Retinal pigment epithelial cell (primary cell): ENCODE measurements around the gene SLC46A3.

Experiments used
- DNase-seq: peaks from one replicate; pipeline ENCODE4 v3.0.0-alpha.2; 2010; ENCODE audit warnings: low read depth
- H3K4me3 ChIP-seq: 2 replicates; pipeline ENCODE4 v1.5.1; 2011; ENCODE audit warnings: mild to moderate bottlenecking, low read length, control low read depth, moderate library complexity
- CTCF ChIP-seq: conservative IDR thresholded peaks from 2 replicates; pipeline ENCODE4 v1.5.1; 2011; ENCODE audit warnings: low read depth, low read length, control low read depth, inconsistent platforms

The SLC46A3 gene

DNA sequence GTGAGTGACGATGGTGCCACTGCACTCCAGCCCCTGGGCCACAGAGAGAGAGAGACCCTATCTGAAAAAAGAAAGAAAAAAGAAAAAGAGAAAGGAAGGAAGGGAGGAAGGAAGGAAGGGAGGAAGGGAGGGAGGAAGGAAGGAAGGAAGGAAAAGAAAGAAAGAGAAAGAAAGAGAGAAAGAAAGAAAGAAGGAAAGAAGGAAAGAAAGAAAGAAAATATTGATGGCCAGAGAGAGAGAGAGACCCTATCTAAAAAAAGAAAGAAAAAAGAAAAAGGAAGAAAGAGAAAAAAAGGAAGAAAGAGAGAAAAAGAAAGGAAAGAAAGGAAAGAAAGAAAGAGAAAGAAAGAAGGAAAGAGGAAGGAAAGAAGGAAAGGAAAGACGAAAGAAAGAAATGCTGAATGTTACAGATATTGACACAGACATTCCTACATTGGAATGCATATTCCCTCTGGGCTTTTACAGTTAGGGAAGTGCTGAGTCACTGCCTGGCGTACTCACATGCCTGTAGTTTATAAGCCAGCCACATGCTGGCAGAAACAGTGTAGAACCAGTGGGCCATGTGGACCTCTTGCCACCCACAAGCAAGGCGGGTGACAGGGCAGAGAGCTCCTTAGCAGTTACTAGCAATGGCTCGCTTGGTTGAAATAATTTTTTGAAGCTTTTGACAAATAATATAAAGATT lies 34.6 kb upstream of the SLC46A3 start:
- peak; percentile 76 for DNase-seq
- peak; percentile 8 for TF ChIP-seq CTCF
- no peak overlapping the region for H3K4me3 ChIP-seq

DNA sequence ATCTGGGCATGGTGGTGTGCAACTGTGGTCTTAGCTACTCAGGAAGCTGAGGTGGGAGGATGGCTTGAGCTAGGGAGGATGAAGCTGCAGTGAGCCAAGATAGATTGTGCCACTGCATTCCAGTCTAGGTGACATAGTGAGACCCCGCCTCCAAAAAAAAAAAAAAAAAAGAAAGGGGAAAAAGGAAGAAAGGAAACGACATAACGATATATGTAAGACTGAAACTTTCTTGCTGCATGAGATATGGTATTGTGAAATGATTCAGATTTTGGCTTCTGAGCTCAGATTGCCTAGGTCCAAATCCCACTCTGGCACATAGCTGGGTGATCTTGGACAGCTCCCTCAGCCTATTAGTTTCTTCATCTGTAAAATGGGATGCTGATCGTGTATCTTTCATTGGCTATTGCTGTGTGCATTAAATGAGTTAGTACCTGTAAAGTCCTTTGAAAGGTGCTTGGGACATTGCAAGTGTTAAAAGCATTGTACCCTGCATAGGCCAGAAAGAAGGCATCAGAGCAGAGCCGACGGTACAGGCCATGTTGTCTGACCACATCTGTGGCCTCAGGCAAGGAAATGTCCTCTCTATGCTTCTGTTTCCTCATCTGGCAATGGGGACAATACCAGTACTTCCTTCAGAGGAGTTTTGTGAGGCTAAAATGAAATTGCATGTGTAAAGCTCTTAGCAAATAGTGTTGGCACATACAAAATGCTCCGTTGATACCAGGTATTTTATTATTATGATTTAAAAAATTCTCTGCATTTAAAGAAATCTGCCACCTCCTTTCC lies 32.6 kb upstream of the SLC46A3 start:
- TF ChIP-seq CTCF: no peak
- DNase-seq: no peak
- no peak overlapping the region for H3K4me3 ChIP-seq

- no peak for DNase-seq
- H3K4me3 ChIP-seq: no peak overlapping the region
- TF ChIP-seq CTCF: no peak
Measured at GRCh38 chr13:28750187-28751045, 31.6 kb upstream of the SLC46A3 start.

DNA sequence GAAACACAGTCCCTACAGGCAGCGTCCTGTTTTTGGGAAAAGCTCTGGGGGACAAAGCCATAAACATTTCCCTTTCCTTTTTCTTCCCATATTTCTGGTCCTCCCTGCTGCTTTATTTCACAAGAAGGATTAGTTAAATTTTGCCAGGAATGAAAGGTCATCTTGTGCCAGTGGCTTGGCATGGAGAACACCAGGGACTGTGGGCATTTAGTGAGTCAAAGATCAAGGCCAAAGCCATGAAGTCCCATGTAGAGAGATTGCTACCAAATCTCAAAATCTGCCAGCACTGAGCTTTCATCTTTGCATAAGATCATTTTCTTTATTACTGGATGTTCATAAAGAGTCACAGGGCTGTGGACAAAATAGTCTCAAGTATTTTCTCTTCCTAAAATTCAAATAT lies 29.1 kb upstream of the SLC46A3 start:
- no peak overlapping the region for H3K4me3 ChIP-seq

DNA sequence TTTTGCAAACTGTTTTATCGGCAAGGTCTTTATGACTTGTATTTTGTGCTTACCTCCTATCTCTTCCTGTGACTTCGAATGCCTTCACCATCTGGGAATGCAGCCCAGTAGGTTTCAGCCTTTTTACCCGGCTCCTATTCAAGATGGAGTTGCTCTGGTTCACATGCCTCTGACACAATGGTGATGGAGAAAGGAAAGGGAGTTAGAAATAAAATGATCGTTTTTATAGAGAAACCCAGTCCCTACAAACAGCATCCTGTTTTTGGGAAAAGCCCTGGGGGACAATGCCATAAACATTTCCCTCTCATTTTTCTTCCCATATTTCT lies 27.5 kb upstream of the SLC46A3 start:
- H3K4me3 ChIP-seq: no peak overlapping the region
- TF ChIP-seq CTCF: no peak
- no peak for DNase-seq

More for the DNA sequence above, 29.1 kb upstream of the SLC46A3 start:
- no peak for TF ChIP-seq CTCF
- no peak for DNase-seq

DNA sequence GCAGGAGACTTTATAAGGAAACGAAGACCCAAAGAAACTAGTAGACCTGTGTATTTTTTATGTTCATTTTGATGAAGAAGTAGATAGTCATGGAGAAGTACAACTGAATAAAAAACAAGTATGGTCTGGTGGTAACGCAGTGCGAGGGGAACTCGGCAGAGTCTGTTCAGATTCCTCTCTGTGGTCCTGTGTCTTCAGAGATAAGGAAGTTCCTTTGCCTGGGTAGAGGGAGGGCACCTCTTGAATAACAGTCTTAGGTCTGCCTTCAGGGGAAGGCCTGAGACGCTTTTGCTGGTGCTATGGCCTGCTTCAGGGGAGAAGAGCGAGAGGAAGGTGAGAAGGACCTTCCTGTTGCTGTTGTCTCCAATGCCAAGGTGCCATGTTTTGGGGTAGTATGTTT lies 25.9 kb upstream of the SLC46A3 start:
- no peak for TF ChIP-seq CTCF
- no peak for DNase-seq
- no peak overlapping the region for H3K4me3 ChIP-seq
